ENCODE data around the gene FUT2.

The FUT2 gene

DNA sequence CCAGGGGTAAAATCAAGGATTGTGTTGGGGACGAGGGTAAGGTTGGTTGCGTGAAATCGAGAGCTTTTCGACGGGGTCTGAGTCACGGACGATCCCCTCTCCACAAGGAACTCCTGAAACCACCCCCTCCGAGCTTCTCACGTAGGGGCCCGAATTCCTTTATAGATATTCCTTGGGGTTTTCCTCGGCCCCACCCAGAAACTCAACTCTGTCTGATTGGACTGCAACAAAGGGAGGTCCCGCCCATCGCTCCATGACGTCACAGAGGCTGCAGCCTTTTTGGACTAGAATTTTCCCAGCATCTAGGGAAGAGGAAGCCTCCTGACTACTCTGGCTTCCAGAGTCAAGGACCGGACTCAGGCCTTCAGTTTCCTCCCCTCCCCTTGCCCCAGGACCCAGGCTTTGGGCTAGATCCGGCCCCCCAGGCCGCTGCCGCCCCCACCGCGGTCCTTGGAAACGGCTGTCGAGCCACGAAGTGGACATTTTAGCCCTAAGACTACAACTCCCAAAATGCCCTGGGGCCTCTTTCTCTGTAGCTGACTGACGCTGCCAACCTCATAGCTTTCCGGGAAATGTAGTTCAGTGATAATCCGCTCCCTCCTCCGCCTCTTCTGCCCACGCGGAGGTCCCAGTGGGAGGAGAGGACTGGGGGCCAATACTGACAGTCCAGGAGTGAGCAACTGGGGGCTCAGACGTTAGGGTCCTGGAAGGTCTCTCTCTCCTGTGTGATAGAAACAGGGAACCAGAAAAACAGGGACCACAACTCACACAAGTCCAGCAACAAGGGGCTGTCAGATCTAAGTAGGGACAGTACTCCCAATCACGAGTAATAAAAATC, 51.2 kb downstream of the FUT2 start, which contains the start of gene IZUMO1:
TSS of gene IZUMO1 (minus strand) at position 172 of the 838 bp plus-strand sequence. CDS start 1,050 bp downstream, outside the sequence.
- no peak within 1 kb of the TSS for H3K27ac ChIP-seq
- TF ChIP-seq, protein P1, sequence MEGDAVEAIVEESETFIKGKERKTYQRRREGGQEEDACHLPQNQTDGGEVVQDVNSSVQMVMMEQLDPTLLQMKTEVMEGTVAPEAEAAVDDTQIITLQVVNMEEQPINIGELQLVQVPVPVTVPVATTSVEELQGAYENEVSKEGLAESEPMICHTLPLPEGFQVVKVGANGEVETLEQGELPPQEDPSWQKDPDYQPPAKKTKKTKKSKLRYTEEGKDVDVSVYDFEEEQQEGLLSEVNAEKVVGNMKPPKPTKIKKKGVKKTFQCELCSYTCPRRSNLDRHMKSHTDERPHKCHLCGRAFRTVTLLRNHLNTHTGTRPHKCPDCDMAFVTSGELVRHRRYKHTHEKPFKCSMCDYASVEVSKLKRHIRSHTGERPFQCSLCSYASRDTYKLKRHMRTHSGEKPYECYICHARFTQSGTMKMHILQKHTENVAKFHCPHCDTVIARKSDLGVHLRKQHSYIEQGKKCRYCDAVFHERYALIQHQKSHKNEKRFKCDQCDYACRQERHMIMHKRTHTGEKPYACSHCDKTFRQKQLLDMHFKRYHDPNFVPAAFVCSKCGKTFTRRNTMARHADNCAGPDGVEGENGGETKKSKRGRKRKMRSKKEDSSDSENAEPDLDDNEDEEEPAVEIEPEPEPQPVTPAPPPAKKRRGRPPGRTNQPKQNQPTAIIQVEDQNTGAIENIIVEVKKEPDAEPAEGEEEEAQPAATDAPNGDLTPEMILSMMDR (conservative IDR thresholded peaks at IDR 0.05), result no peak

DNA sequence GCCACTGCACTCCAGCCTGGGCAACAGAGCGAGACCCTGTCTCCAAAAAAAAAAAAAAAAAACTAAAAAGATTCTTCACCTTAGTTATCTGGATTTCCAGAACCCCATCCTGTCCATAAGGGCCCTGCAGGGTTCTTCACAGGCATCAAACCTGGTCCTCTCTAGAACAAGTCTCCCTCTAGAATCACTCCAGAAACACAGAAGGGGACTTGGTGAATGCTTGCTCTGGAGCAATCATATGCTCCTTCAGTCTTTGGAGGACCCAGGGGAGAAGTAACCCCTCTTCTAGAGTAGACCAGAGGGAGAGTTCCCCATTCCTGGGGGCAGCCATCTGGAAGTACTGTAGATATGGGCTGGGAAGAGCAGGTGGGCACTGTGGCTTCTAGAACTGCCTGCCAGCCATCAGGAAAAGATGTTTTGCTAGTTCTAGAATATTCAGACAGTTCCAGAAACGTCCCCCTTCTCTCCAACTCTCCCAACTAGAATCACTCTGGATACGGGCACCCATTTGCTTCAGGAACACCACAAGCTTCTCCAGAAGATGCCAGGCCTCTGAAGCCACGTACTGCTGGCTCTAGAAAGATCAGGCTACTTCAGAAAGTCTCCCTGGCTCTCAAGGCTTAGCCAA, 53.9 kb downstream of the FUT2 start:
- no peak overlapping the region for H3K27ac ChIP-seq
- TF ChIP-seq, protein P1 (conservative IDR thresholded peaks at IDR 0.05), result no peak

DNA sequence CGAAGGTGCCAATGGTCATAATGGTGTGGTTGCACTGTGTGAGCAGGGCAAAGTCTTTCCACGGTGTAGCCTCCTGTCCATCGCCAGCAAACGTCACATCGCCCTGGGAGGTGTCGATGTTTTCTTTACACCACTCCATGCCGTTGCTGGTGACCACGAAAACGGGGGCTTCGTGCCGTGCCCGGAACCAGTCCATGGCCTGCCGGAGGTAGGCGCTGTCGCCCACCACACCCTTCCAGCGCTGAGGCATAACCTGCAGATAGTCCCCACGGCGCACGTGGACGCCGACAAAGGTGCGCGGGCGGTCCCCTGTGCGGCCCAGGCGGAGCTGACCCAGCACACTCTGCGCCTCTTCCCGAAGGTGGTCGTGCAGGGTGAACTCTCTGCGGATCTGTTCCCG, 54.6 kb downstream of the FUT2 start:
- TF ChIP-seq, protein P1 (conservative IDR thresholded peaks at IDR 0.05), result no peak
- no peak overlapping the region for H3K27ac ChIP-seq

DNA sequence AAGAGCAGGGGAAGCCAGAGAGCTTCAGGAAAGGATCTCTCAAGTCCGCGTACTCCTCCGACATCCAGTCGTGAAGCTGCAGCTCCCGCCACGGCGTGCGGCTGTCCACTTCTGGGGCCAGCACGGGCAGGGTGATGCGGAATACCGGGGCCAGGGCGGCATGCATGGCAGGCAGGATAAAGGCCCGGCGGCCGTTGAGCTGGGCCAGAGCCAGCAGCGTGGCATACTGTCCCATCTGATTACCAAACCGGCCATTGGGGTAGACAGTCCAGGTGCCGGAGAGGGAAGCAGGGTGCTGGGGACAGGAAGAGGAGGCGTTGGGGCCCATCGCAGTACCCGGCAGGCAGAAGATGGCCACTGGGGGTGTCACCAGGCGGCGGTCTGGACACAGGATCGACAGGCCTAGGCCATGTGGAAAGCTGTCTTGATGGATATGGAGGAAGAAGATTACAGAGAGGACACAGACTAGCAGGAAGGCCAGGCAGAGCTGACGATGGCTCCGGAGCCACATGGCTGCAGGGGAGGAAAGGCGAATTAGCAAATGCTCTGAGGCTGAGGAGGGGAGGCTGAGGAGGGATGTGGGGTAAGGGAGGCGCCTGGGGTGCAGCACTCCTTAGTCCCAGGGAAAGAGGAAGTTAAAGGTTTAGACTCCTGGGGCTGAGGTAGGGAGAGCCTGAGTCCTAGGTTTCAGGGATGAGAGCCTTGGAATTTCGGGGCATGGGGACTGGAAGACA, 55.2 kb downstream of the FUT2 start:
- TF ChIP-seq, protein P1 (conservative IDR thresholded peaks at IDR 0.05), result no peak
- H3K27ac ChIP-seq, result peak overlapping the region; percentile 93

DNA sequence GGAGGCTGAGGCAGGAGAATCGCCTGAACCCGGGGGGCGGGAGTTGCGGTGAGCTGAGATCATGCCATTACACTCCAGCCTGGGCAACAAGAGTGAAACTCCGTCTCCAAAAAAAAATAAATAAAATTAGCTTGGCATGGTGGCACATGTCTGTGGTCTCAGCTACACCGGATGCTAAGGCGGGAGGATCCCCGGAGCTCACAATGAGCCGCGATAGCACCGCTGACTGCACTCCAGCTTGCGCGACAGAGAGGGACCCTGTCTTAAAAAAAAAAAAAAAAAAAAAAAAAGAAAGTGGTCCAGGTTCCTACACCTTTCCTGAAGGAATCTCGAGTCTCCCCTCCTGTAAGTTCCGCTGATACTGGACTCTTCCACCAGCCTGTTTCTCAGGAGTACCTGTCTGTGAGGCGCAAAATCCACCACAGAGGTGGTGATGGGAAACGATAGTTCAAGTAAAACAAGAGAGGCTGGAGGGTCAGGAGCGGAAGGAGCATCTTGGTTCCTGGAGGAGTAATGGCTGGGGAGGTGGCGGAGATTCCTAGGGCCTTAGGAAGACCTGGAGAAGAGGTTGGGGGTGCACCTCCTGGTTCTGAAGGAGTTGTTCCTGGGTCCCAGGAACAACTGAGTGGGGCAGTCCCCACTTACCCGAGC, 56.2 kb downstream of the FUT2 start:
- TF ChIP-seq, protein P1 (conservative IDR thresholded peaks at IDR 0.05), result no peak
- peak overlapping the region; percentile 93 for H3K27ac ChIP-seq

DNA sequence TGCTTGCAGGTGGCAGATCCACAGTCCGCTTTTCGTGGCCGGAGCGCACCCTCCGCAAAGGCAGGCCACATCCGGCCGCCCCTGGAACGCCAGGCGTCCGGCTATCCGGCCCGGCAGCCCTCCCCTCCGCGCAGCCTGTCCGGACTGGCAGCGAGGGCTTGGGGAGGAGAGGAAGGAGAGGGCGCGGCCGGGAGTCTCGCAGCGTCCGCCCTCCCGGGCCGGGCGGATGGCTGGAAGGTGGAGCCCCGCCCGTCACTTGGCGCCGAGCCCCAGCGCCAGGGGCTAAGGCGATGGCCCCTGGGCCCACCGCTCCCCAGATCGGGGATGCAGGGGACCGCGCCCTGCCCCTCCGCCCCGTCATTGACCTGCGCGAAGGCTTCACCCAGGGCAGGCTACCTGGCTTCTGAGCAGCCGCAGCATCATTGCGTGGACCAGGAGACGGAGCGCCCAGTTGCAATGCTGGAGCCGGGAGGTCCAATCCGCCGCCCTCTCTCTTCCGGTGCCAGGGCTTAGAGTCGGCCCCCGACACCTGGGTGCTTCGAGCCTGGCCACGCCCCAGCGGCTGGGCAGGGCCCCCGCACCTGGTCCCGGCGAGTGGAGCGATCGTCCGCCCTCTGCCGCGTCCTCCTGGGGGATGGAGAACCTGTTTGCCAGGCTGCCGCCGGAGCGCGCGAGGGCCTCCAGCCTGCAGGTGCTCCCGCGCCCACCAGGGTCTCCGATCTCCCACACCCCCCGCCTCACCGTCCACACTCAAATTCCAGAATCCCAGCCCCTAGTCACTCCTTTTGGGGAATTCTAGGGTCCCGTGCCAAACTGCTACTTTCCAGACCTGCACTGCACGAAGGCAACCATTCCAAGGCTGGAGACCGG, 57.0 kb downstream of the FUT2 start, which contains the start of gene FUT1:
TSS of gene FUT1 (minus strand) at position 146 of the 870 bp plus-strand sequence. CDS start 1,360 bp downstream, outside the sequence.
- peak within 1 kb of the TSS; percentile 93 for H3K27ac ChIP-seq
- TF ChIP-seq, protein P1 (conservative IDR thresholded peaks at IDR 0.05), result peak; percentile 60
